Adrenal gland (tissue), 5 donors: Measurements from ENCODE around the gene UBE2D1.
A peak's percentile ranks its signal among the peaks of the same experiment; 100 is the strongest.

Experiments
- CTCF ChIP-seq, 6 experiments: fragments of 450-650 bp in 4 of 6; fragments of 200-600 bp in 2 of 6; sonication (generic) in 1 of 6; IDR thresholded peaks; 1 replicate in 5 of 6; 2 replicates in 1 of 6; pipeline versions ENCODE4 v1.5.1 to v1.8.0; 2016 to 2021; ENCODE audit warnings: antibody characterized with exemption in 6 of 6, mild to moderate bottlenecking in 2 of 6, moderate library complexity in 1 of 6
- POLR2A ChIP-seq, 2 donors: fragments of 450-650 bp; IDR thresholded peaks; one replicate each; pipeline ENCODE4 v1.6.1; 2017; ENCODE audit warnings: antibody characterized with exemption in 2 of 2, mild to moderate bottlenecking in 2 of 2, moderate library complexity in 1 of 2
- donor health status: DM: no; HTN: no; CAD: no.

- TF ChIP-seq CTCF (IDR thresholded peaks at IDR 0.05) (peak; percentile 71 to 84 (median 74)), POLR2A (IDR thresholded peaks at IDR 0.05) (no peak)
These were observed 35.2 kb upstream of the UBE2D1 start for GRCh38 chr10:58299580-58299979.
